Smooth muscle cell (in vitro differentiated cells): ENCODE results near the gene CAB39L. TPM values are rescaled to one million over a fixed set of nuclear protein-coding genes. Genes with fewer than 3 reads are reported as not detected.

Experiments used
- DNase-seq: peaks from one replicate; lab custom pipeline; 2025; ENCODE audit not compliant: unreplicated experiment; lab: John Stamatoyannopoulos, UW
- H2AFZ ChIP-seq: fragments of 200-600 bp; sonication (generic); 2 replicates; pipeline ENCODE4 v1.6.0; 2016; ENCODE audit warnings: antibody characterized with exemption, low read depth, mild to moderate bottlenecking
- H3F3A ChIP-seq: fragments of 200-600 bp; sonication (generic); 2 replicates; pipeline ENCODE4 v1.6.0; 2017; ENCODE audit warnings: antibody characterized with exemption, low read depth
- H3K27ac ChIP-seq: fragments of 200-600 bp; sonication (generic); 2 replicates; pipeline ENCODE4 v1.5.1; 2016; ENCODE audit warnings: low read depth, mild to moderate bottlenecking
- H3K27me3 ChIP-seq: fragments of 200-600 bp; sonication (generic); 2 replicates; pipeline ENCODE4 v1.6.1; 2016; ENCODE audit warnings: low read depth, mild to moderate bottlenecking
- H3K36me3 ChIP-seq: fragments of 200-600 bp; sonication (generic); 2 replicates; pipeline ENCODE4 v1.5.1; 2016; ENCODE audit warnings: low read depth
- H3K4me1 ChIP-seq: fragments of 200-600 bp; sonication (generic); 2 replicates; pipeline ENCODE4 v1.5.1; 2016; ENCODE audit warnings: low read depth
- H3K4me2 ChIP-seq: fragments of 200-600 bp; sonication (generic); 2 replicates; pipeline ENCODE4 v1.6.0; 2016; ENCODE audit warnings: mild to moderate bottlenecking
- H3K4me3 ChIP-seq: fragments of 200-600 bp; sonication (generic); 2 replicates; pipeline ENCODE4 v1.5.1; 2016; ENCODE audit warnings: mild to moderate bottlenecking
- H3K79me2 ChIP-seq: fragments of 200-600 bp; sonication (generic); 2 replicates; pipeline ENCODE4 v1.6.0; 2016; ENCODE audit warnings: low read depth, mild to moderate bottlenecking
- H3K9ac ChIP-seq: fragments of 200-600 bp; sonication (generic); 2 replicates; pipeline ENCODE4 v1.6.0; 2016; ENCODE audit warnings: low read depth
- H3K9me3 ChIP-seq: fragments of 200-600 bp; sonication (generic); replicated peaks from 2 replicates; pipeline ENCODE4 v1.5.1; 2016; ENCODE audit warnings: low read depth
- H4K20me1 ChIP-seq: fragments of 200-600 bp; sonication (generic); 2 replicates; pipeline ENCODE4 v1.6.0; 2016; ENCODE audit warnings: low read depth
- WGBS: methylation state at CpG from one replicate; pipeline ENCODE4 v1.1.7; 2016; ENCODE audit warnings: low lambda C conversion rate; 5-methylcytosine and 5-hydroxymethylcytosine counted together
- polyA plus RNA-seq: library from polyadenylated mRNA; unstranded; fragments of >200 nt; fragmentation: Nextera tagmentation; extraction: Ambion mirVana; gene quantifications from 2 replicates; pipeline ENCODE4 v1.2.1, GENCODE V29; 2016
- total RNA-seq: library from RNA; depleted of rRNA; stranded (reverse); fragments of >200 nt; gene quantifications from 2 replicates; pipeline ENCODE4 v1.2.3, GENCODE V29; 2014
- TF ChIP-seq, protein P1 (sequence below): fragments of 200-600 bp; sonication (generic); IDR thresholded peaks from 2 replicates; pipeline ENCODE4 v1.5.1; 2017; ENCODE audit warnings: borderline replicate concordance, mild to moderate bottlenecking, antibody characterized with exemption; ENCODE audit not compliant: insufficient read depth, poor library complexity, severe bottlenecking

The CAB39L gene
- total RNA-seq (13.8 and 19.7 TPM in 2 replicates), polyA plus RNA-seq (10.1 and 13.2 TPM in 2 replicates)

DNA sequence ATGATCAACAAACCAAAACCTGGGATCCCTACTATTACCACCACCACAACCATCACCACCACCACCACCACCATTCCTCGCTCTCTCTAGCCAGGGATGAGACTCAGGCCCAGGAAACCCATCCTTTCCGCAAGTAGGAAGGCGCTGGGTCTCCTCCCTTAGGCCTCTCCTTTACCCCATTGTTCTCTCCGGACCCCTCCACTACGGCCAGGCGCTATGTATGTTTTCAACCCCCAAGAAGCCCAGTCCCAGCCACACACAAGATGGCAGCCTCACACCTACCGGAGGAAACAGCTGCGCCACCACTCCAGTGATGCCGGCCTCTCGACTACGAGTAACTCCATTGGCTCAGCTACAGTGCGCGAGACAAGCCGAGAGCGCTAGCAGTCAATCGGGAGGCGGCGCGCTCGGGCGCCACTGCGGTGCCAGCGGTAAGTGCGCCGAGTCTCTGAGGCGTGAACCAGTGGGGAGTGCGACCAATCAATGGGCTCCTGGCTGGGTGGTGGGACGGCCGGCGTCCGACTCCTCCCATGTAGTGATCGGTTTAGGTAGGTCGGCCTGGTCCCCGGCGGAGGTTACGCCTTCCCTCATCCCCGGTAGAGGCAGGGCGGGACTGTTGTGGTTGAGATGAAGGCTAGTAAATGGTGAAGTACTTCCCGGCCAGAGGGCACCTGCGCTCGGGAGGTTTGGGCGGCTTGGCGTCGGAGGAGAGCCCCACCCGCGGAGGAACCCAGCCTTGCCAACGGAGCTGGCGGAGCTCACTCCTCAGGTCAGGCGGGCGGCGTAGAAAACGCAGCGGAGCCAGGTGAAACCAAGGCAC, at the start of gene CAB39L, which contains the start of gene SETDB2:
Gene CAB39L (minus strand): TSS at position 361 of the 820 bp plus-strand sequence. CDS start 61,154 bp downstream, outside the sequence.
Gene SETDB2 (plus strand): TSS at position 571 of the 820 bp plus-strand sequence. CDS start 7,620 bp downstream, outside the sequence.
- WGBS: 1% methylated on average over 53 of the region's 53 CpGs
- H3K27ac ChIP-seq: peak within 1 kb of the TSS; percentile 82
- peak within 1 kb of the TSS; percentile 65 for H3K4me3 ChIP-seq
- H3K9me3 ChIP-seq: no peaks in the 10 kb centered on the region
- H3F3A ChIP-seq: peaks cover 4% of the 10 kb centered on the region
- H3K4me1 ChIP-seq: peaks cover 9% of the 10 kb centered on the region
- H3K36me3 ChIP-seq: no peaks in the 10 kb centered on the region
- peak within 1 kb of the TSS; percentile 82 for H3K9ac ChIP-seq
- TF ChIP-seq, protein P1, sequence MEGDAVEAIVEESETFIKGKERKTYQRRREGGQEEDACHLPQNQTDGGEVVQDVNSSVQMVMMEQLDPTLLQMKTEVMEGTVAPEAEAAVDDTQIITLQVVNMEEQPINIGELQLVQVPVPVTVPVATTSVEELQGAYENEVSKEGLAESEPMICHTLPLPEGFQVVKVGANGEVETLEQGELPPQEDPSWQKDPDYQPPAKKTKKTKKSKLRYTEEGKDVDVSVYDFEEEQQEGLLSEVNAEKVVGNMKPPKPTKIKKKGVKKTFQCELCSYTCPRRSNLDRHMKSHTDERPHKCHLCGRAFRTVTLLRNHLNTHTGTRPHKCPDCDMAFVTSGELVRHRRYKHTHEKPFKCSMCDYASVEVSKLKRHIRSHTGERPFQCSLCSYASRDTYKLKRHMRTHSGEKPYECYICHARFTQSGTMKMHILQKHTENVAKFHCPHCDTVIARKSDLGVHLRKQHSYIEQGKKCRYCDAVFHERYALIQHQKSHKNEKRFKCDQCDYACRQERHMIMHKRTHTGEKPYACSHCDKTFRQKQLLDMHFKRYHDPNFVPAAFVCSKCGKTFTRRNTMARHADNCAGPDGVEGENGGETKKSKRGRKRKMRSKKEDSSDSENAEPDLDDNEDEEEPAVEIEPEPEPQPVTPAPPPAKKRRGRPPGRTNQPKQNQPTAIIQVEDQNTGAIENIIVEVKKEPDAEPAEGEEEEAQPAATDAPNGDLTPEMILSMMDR: no peak
- peak within 1 kb of the TSS; percentile 96 for H3K4me2 ChIP-seq
- H2AFZ ChIP-seq: peak within 1 kb of the TSS; percentile 85
- H3K79me2 ChIP-seq: peaks cover 29% of the 10 kb centered on the region
- peak; percentile 87 for DNase-seq
- H4K20me1 ChIP-seq: no peaks in the 10 kb centered on the region
- H3K27me3 ChIP-seq: no peaks in the 10 kb centered on the region

DNA sequence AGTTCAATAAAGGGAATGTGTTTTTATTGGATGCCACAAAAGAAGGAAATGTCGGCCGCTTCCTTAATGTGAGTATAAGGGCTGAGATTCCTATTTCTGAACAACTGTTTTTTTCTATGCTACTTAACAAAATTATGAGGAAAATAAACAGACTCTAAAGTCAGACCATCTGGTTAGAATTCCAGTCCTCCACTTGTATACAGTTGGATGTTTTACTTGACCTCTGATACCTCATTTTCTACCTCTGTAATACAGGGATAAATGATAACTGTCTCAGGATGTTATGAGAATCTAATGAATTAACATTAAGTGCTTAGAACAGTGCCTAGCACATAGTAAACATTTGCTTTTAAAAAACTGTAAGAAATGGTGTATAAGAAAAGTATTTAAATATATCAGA, 44.7 kb upstream of the CAB39L start:
- 97% methylated on average over 2 of the region's 2 CpGs for WGBS
- Histone ChIP-seq H3K9me3 (no peaks in the 10 kb centered on the region), H3K4me2 (no peak overlapping the region), H3K27me3 (no peaks in the 10 kb centered on the region), H3K79me2 (no peaks in the 10 kb centered on the region), H3K27ac (no peak overlapping the region), H3F3A (no peaks in the 10 kb centered on the region), H3K9ac (no peak overlapping the region), H2AFZ (no peak overlapping the region), H3K4me1 (no peaks in the 10 kb centered on the region), H3K4me3 (no peak overlapping the region), H4K20me1 (no peaks in the 10 kb centered on the region), H3K36me3 (no peaks in the 10 kb centered on the region)
- TF ChIP-seq, protein P1: no peak
- no peak for DNase-seq

DNA sequence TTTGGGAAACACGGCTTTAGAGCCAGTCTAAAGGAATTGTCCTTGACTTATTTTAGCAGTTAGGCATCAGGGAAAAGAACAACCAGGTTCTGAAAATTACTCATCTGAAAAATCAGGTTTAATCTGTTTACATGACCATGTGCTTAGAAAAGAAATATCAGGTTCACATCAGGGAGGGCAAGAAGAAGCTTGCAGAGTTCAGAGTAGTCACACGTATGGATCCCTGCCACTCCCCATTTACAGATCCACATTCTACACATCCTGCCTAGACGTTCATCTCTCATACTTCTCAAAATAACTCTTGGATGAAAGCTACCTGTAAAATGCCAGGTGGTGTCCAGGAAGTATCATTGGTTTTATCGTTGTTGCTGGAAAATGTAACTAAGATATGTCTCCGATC, 37.9 kb upstream of the CAB39L start:
- no peak overlapping the region for H3K4me3 ChIP-seq
- WGBS: 89% methylated on average over 5 of the region's 5 CpGs

More for the DNA sequence above, 37.9 kb upstream of the CAB39L start:
- Histone ChIP-seq H3K4me2 (no peak overlapping the region), H3F3A (no peaks in the 10 kb centered on the region), H3K36me3 (no peaks in the 10 kb centered on the region), H3K27me3 (no peaks in the 10 kb centered on the region), H3K79me2 (no peaks in the 10 kb centered on the region), H3K9me3 (no peaks in the 10 kb centered on the region), H2AFZ (no peak overlapping the region), H3K27ac (no peak overlapping the region), H3K4me1 (no peaks in the 10 kb centered on the region), H4K20me1 (no peaks in the 10 kb centered on the region), H3K9ac (no peak overlapping the region)
- TF ChIP-seq, protein P1: no peak
- no peak for DNase-seq
